ENCODE data around the gene CDKN2B-AS1.
"Not testable (repeated sequence)": the region's sequence is repeated elsewhere in the genome, so short reads cannot be mapped to it uniquely, and the experiment has no call there.

The CDKN2B-AS1 gene

GRCh38 chr9:21994556-21995005 lies at the start of gene CDKN2B-AS1:
Gene CDKN2B-AS1 (plus strand): TSS chr9:21994791.
- peak; percentile 91 for DNase-seq

- DNase-seq: no peak
Measured at GRCh38 chr9:21945606-21946005, 49.0 kb upstream of the CDKN2B-AS1 start.

GRCh38 chr9:21958833-21959232 lies 35.8 kb upstream of the CDKN2B-AS1 start:
- DNase-seq: no peak

GRCh38 chr9:21959268-21959667 lies 35.3 kb upstream of the CDKN2B-AS1 start:
- DNase-seq: not testable (repeated sequence)

GRCh38 chr9:21961569-21961968 lies 33.0 kb upstream of the CDKN2B-AS1 start:
- no peak for DNase-seq

GRCh38 chr9:21964925-21965385 lies 29.6 kb upstream of the CDKN2B-AS1 start:
- no peak for DNase-seq

- DNase-seq: no peak
Measured at GRCh38 chr9:21965401-21965951, 29.1 kb upstream of the CDKN2B-AS1 start.

GRCh38 chr9:21966140-21966851 lies 28.3 kb upstream of the CDKN2B-AS1 start:
- no peak for DNase-seq

GRCh38 chr9:21967169-21967568 lies 27.4 kb upstream of the CDKN2B-AS1 start:
- DNase-seq: no peak

GRCh38 chr9:21967702-21968101 lies 26.9 kb upstream of the CDKN2B-AS1 start:
- DNase-seq: no peak

- no peak for DNase-seq
Measured at GRCh38 chr9:21968331-21969010, 26.1 kb upstream of the CDKN2B-AS1 start.

GRCh38 chr9:21969011-21969940 lies 25.3 kb upstream of the CDKN2B-AS1 start:
- no peak for DNase-seq

GRCh38 chr9:21969951-21970799 lies 24.4 kb upstream of the CDKN2B-AS1 start:
- no peak for DNase-seq

- DNase-seq: no peak
Measured at GRCh38 chr9:21970800-21971640, 23.6 kb upstream of the CDKN2B-AS1 start.

GRCh38 chr9:21972361-21972760 lies 22.2 kb upstream of the CDKN2B-AS1 start:
- DNase-seq: no peak

- DNase-seq: peak; percentile 52
Measured at GRCh38 chr9:21974343-21974721, 20.3 kb upstream of the CDKN2B-AS1 start.

GRCh38 chr9:21974722-21975409 lies 19.7 kb upstream of the CDKN2B-AS1 start:
- DNase-seq: peak; percentile 89

- DNase-seq: no peak
Measured at GRCh38 chr9:21976334-21976875, 18.2 kb upstream of the CDKN2B-AS1 start.

GRCh38 chr9:21982391-21982790 lies 12.2 kb upstream of the CDKN2B-AS1 start:
- no peak for DNase-seq

Measured in NCI-H345 (cell line).